LHCN-M2 (cell line): Measurements from ENCODE around the gene IFNG-AS1. TPM values are rescaled to one million over a fixed set of nuclear protein-coding genes. Genes with fewer than 3 reads are reported as not detected.
A peak's percentile ranks its signal among the peaks of the same experiment; 100 is the strongest.

Experiments
- DNase-seq: peaks from one replicate; pipeline ENCODE4 v3.0.0-alpha.2; 2012; ENCODE audit warnings: low read depth
- total RNA-seq: library from RNA; depleted of rRNA; stranded (reverse); fragments of >200 nt; gene quantifications from 2 replicates; pipeline ENCODE4 v1.2.3, GENCODE V29; 2014

IFNG-AS1 gene
- total RNA-seq, 1 experiment from 2014 or later = not detected

- no peak for DNase-seq
Observed at GRCh38 chr12:67994046-67994445, 4.8 kb downstream of the IFNG-AS1 start.

- no peak for DNase-seq
Observed at GRCh38 chr12:67996347-67996746, 7.1 kb downstream of the IFNG-AS1 start.

- no peak for DNase-seq
Observed at GRCh38 chr12:67998379-67998778, 9.1 kb downstream of the IFNG-AS1 start.

- DNase-seq = peak; percentile 41
Observed at GRCh38 chr12:67999244-67999643, 10.0 kb downstream of the IFNG-AS1 start.

GRCh38 chr12:68001486-68002466 is 12.5 kb downstream of the IFNG-AS1 start:
- peak; percentile 50 for DNase-seq

GRCh38 chr12:68003777-68004176 is 14.5 kb downstream of the IFNG-AS1 start:
- no peak for DNase-seq

- peak; percentile 5 for DNase-seq
Observed at GRCh38 chr12:68007033-68007432, 17.8 kb downstream of the IFNG-AS1 start.

GRCh38 chr12:68007466-68007865 is 18.2 kb downstream of the IFNG-AS1 start:
- peak; percentile 73 for DNase-seq

GRCh38 chr12:68011206-68011881 is 22.1 kb downstream of the IFNG-AS1 start:
- DNase-seq = no peak

- DNase-seq = peak; percentile 15
Observed at GRCh38 chr12:68011882-68012207, 22.6 kb downstream of the IFNG-AS1 start.

GRCh38 chr12:68012712-68013111 is 23.5 kb downstream of the IFNG-AS1 start:
- DNase-seq = peak; percentile 83

- DNase-seq = peak; percentile 39
Observed at GRCh38 chr12:68013181-68013580, 23.9 kb downstream of the IFNG-AS1 start.

GRCh38 chr12:68016136-68016535 is 26.9 kb downstream of the IFNG-AS1 start:
- no peak for DNase-seq

- no peak for DNase-seq
Observed at GRCh38 chr12:68018315-68018714, 29.1 kb downstream of the IFNG-AS1 start.

GRCh38 chr12:68020049-68020448 is 30.8 kb downstream of the IFNG-AS1 start:
- DNase-seq = no peak

- no peak for DNase-seq
Observed at GRCh38 chr12:68020699-68021098, 31.5 kb downstream of the IFNG-AS1 start.

GRCh38 chr12:68028647-68029046 is 39.4 kb downstream of the IFNG-AS1 start:
- no peak for DNase-seq

- no peak for DNase-seq
Observed at GRCh38 chr12:68030248-68030647, 41.0 kb downstream of the IFNG-AS1 start.

- no peak for DNase-seq
Observed at GRCh38 chr12:68031174-68031573, 41.9 kb downstream of the IFNG-AS1 start.

GRCh38 chr12:68031881-68032739 is 42.9 kb downstream of the IFNG-AS1 start:
- no peak for DNase-seq

GRCh38 chr12:68034567-68034966 is 45.3 kb downstream of the IFNG-AS1 start:
- DNase-seq = no peak

GRCh38 chr12:68036642-68037041 is 47.4 kb downstream of the IFNG-AS1 start:
- DNase-seq = no peak
